Trophoblast cell (in vitro differentiated cells and primary cell): ENCODE results near the gene SH2D1A.
"Not testable (repeated sequence)": the region's sequence is repeated elsewhere in the genome, so short reads cannot be mapped to it uniquely, and the experiment has no call there.

Source experiments
- DNase-seq, 2 donors: peaks; one replicate each; pipeline ENCODE4 v3.0.0-alpha.2; 2016
- H2AFZ ChIP-seq: 2 replicates; pipeline ENCODE4 v1.6.1; 2013; ENCODE audit warnings: low read length, moderate library complexity, mild to moderate bottlenecking; ENCODE audit not compliant: insufficient read depth, poor library complexity
- H2AK5ac ChIP-seq: 2 replicates; pipeline ENCODE4 v1.6.1; 2013; ENCODE audit warnings: mild to moderate bottlenecking, low read length
- H2BK120ac ChIP-seq: 2 replicates; pipeline ENCODE4 v1.6.1; 2013; ENCODE audit warnings: low read length, mild to moderate bottlenecking, moderate library complexity; ENCODE audit not compliant: insufficient read depth, poor library complexity
- H2BK12ac ChIP-seq: 2 replicates; pipeline ENCODE4 v1.6.1; 2013; ENCODE audit warnings: mild to moderate bottlenecking, low read length, moderate library complexity
- H2BK5ac ChIP-seq: 2 replicates; pipeline ENCODE4 v1.6.1; 2013; ENCODE audit warnings: low read length, low read depth, moderate library complexity, mild to moderate bottlenecking; ENCODE audit not compliant: poor library complexity
- H3K14ac ChIP-seq: 2 replicates; pipeline ENCODE4 v1.6.1; 2013; ENCODE audit warnings: mild to moderate bottlenecking, low read length
- H3K18ac ChIP-seq: 2 replicates; pipeline ENCODE4 v1.6.1; 2013; ENCODE audit warnings: mild to moderate bottlenecking, low read length
- H3K23ac ChIP-seq: 2 replicates; pipeline ENCODE4 v1.6.1; 2013; ENCODE audit warnings: low read length
- H3K27ac ChIP-seq: 2 replicates; pipeline ENCODE4 v1.5.1; 2013; ENCODE audit warnings: low read depth, mild to moderate bottlenecking, inconsistent platforms, low read length, moderate library complexity
- H3K27me3 ChIP-seq: 2 replicates; pipeline ENCODE4 v1.6.1; 2013; ENCODE audit warnings: inconsistent platforms, mild to moderate bottlenecking, low read length, moderate library complexity; ENCODE audit not compliant: insufficient read depth
- H3K36me3 ChIP-seq, 2 experiments: 1 replicate in 1 of 2; 2 replicates in 1 of 2; pipeline ENCODE4 v1.6.1; 2013; ENCODE audit warnings: low read length in 2 of 2, mild to moderate bottlenecking in 2 of 2, moderate library complexity in 1 of 2; ENCODE audit not compliant: insufficient read depth in 2 of 2, control insufficient read depth in 1 of 2
- H3K4ac ChIP-seq: 2 replicates; pipeline ENCODE4 v1.6.1; 2013; ENCODE audit warnings: low read depth, mild to moderate bottlenecking, low read length, moderate library complexity
- H3K4me1 ChIP-seq, 2 experiments: 1 replicate in 1 of 2; 2 replicates in 1 of 2; pipeline ENCODE4 v1.6.1; 2013; ENCODE audit warnings: low read length in 2 of 2, mild to moderate bottlenecking in 2 of 2, moderate library complexity in 1 of 2; ENCODE audit not compliant: insufficient read depth in 2 of 2, control insufficient read depth in 1 of 2
- H3K4me2 ChIP-seq: 2 replicates; pipeline ENCODE4 v1.6.1; 2013; ENCODE audit warnings: inconsistent platforms, mild to moderate bottlenecking, low read length, moderate library complexity
- H3K4me3 ChIP-seq: 2 replicates; pipeline ENCODE4 v1.5.1; 2013; ENCODE audit warnings: mild to moderate bottlenecking, low read depth, low read length, inconsistent platforms
- H3K79me1 ChIP-seq: one replicate; pipeline ENCODE4 v1.6.1; 2013; ENCODE audit warnings: low read length
- H3K79me2 ChIP-seq: 2 replicates; pipeline ENCODE4 v1.6.1; 2013; ENCODE audit warnings: low read length, mild to moderate bottlenecking; ENCODE audit not compliant: control insufficient read depth, insufficient read depth, poor library complexity
- H3K9ac ChIP-seq: 2 replicates; pipeline ENCODE4 v1.6.1; 2013; ENCODE audit warnings: mild to moderate bottlenecking, low read length
- H3K9me3 ChIP-seq: 2 replicates; pipeline ENCODE4 v1.6.1; 2013; ENCODE audit warnings: low read depth, mild to moderate bottlenecking, control low read depth, inconsistent platforms, low read length; ENCODE audit not compliant: insufficient read depth
- H4K12ac ChIP-seq: 2 replicates; pipeline ENCODE4 v1.6.1; 2013; ENCODE audit warnings: low read depth, mild to moderate bottlenecking, low read length, moderate library complexity
- H4K8ac ChIP-seq: 2 replicates; pipeline ENCODE4 v1.6.1; 2013; ENCODE audit warnings: low read depth, mild to moderate bottlenecking, low read length, moderate library complexity
- H4K91ac ChIP-seq: one replicate; pipeline ENCODE4 v1.6.1; 2013; ENCODE audit warnings: low read depth, mild to moderate bottlenecking, low read length, moderate library complexity
- WGBS: extraction: QIAGEN DNeasy Blood & Tissue Kit; methylation state at CpG from one replicate; pipeline ENCODE4 v1.1.7; 2013; ENCODE audit warnings: missing lambda C conversion rate; ENCODE audit not compliant: insufficient read length, insufficient coverage; ENCODE audit errors: extremely low coverage; 5-methylcytosine and 5-hydroxymethylcytosine counted together

SH2D1A gene

DNA sequence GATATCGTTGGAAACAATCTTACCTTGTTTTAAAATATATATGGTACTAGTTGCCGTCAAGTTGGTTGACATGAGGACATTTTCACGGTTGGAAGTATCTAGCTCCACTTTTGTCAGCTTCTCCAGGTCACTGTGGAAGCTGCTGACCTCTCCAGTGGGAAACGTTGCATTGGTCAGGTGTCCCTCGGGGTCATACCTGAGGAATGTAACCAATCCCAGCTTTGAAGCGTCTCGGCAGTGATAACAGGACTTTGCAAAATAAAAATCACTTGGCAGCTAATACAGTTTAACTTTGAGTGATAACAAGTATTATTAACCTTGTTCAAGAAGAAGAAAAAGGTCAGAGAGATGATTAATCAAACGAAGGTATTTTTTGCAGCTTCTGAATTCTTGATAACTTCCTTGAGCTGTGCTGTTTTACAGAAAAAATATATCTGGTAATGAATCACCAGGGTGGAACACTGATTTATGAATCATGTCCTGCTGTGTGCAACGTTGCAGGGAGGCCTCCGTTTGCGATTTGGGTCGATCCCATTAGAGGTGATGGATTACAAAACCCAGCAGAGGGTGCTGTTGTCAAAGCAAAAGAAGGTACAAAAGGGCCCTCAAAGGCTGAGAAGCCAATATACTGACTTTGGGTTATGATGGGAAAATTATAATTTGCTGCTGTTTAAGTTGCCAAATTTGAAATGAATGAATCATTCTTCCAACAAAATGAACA is 60.1 kb downstream of the SH2D1A start:
- Histone ChIP-seq H3K27me3 (no peaks in the 10 kb centered on the region), H2BK120ac (no peak overlapping the region), H3K79me2 (no peaks in the 10 kb centered on the region), H2AK5ac (no peak overlapping the region), H3K27ac (no peak overlapping the region), H3K4me2 (no peak overlapping the region), H4K12ac (no peak overlapping the region), H3K4me1 (no peaks in the 10 kb centered on the region), H3K79me1 (no peaks in the 10 kb centered on the region), H3K23ac (no peak overlapping the region), H3K36me3 (no peaks in the 10 kb centered on the region), H3K18ac (no peak overlapping the region), H4K8ac (no peak overlapping the region), H3K4ac (no peak overlapping the region), H3K9me3 (no peaks in the 10 kb centered on the region), H3K9ac (no peak overlapping the region), H3K4me3 (no peak overlapping the region), H2BK12ac (no peak overlapping the region), H3K14ac (no peak overlapping the region), H2AFZ (no peak overlapping the region), H4K91ac (no peak overlapping the region), H2BK5ac (no peak overlapping the region)
- peak in 1 of 2 donors; percentile 37 for DNase-seq
- WGBS, result no CpG with 5 or more reads among the region's 12 CpGs

DNA sequence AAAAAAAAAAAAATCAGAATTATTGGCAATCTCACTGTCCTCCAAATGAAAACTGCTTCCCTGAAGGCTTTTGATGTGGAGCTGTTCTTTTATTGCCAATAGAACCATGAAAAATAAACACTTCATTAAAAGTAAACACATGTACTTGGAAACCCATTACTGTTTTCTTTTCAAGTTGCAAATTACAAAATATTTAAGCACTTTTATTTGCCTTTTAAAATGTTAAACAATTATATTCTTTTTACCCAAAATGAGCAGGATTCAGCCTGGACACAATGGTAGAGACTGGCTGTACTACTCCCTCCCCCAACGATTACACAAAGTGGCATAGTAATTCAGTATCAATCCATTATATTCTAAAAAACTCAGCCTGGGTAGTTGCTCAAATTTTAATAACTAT is 60.9 kb downstream of the SH2D1A start:
- no peak for DNase-seq

DNA sequence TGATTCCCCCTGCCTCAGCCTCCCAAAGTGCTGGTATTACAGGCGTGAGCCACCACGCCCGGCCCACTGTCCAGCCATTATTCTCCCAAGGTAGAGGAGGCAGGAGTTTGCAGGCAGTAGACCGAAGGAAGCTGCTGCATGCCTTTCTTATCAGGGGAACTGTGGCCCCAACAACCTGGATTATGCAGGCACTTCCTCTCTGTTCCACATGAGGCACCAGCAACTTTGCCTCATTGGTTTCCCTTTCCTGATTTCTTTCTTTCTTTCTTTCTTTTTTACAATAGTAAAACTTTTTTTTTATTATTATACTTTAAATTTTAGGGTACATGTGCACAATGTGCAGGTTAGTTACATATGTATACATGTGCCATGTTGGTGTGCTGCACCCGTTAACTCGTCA is 62.0 kb downstream of the SH2D1A start:
- no CpG with 5 or more reads among the region's 6 CpGs for WGBS
- H4K12ac ChIP-seq, H3K23ac ChIP-seq: not testable (repeated sequence)

More for the DNA sequence above, 60.9 kb downstream of the SH2D1A start:
- H3K4me3 ChIP-seq, result no peak overlapping the region
- no peak overlapping the region for H3K14ac ChIP-seq
- no peak overlapping the region for H3K4ac ChIP-seq
- no peak overlapping the region for H3K18ac ChIP-seq
- H4K91ac ChIP-seq, result no peak overlapping the region
- H3K79me2 ChIP-seq, result no peaks in the 10 kb centered on the region
- H4K12ac ChIP-seq, result no peak overlapping the region
- no peak overlapping the region for H2BK12ac ChIP-seq
- H4K8ac ChIP-seq, result no peak overlapping the region
- no peak overlapping the region for H2AFZ ChIP-seq
- no peak overlapping the region for H3K9ac ChIP-seq
- WGBS, result no CpG with 5 or more reads among the region's 1 CpG
- H3K23ac ChIP-seq, result no peak overlapping the region
- no peak overlapping the region for H2BK5ac ChIP-seq
- no peak overlapping the region for H3K27ac ChIP-seq
- H3K27me3 ChIP-seq, result no peaks in the 10 kb centered on the region
- no peak overlapping the region for H2BK120ac ChIP-seq
- H3K36me3 ChIP-seq, result no peaks in the 10 kb centered on the region
- no peaks in the 10 kb centered on the region for H3K79me1 ChIP-seq
- no peaks in the 10 kb centered on the region for H3K4me1 ChIP-seq
- H3K9me3 ChIP-seq, result no peaks in the 10 kb centered on the region
- H3K4me2 ChIP-seq, result no peak overlapping the region
- no peak overlapping the region for H2AK5ac ChIP-seq

DNA sequence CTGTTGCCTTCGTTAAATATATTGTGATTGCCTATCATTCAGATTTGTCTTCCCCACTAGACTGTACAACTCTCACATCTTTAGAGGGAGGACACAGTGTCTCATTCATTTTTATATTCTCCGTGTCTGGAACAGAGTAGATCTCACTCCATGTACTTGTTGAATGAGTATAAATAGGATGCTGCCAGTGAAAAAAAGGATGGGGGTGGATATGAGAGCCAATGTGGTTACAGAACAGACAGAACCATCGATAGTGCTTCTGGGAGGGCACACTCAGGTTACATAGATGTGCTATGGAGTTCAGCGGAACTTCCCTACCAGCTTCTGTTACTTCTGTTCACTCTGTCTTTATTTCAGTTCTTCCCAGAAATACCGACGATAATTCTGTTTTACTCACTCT is 66.9 kb downstream of the SH2D1A start:
- Histone ChIP-seq H3K79me2 (no peaks in the 10 kb centered on the region), H3K36me3 (no peaks in the 10 kb centered on the region), H3K27ac (no peak overlapping the region), H4K91ac (no peak overlapping the region), H3K79me1 (no peaks in the 10 kb centered on the region), H4K12ac (no peak overlapping the region), H3K4me1 (no peaks in the 10 kb centered on the region), H3K14ac (no peak overlapping the region), H2AFZ (no peak overlapping the region), H3K9me3 (no peaks in the 10 kb centered on the region), H3K9ac (no peak overlapping the region), H4K8ac (no peak overlapping the region), H3K27me3 (no peaks in the 10 kb centered on the region), H3K4ac (no peak overlapping the region), H3K23ac (no peak overlapping the region), H2BK12ac (no peak overlapping the region), H2BK5ac (no peak overlapping the region), H3K4me2 (no peak overlapping the region), H3K4me3 (no peak overlapping the region), H2AK5ac (no peak overlapping the region), H3K18ac (no peak overlapping the region), H2BK120ac (no peak overlapping the region)
- WGBS, result no CpG with 5 or more reads among the region's 6 CpGs
- DNase-seq, result no peak

More for the DNA sequence above, 62.0 kb downstream of the SH2D1A start:
- not testable (repeated sequence) for H2BK12ac ChIP-seq, H3K4ac ChIP-seq, H3K4me1 ChIP-seq, H3K27ac ChIP-seq, H3K36me3 ChIP-seq, H3K4me3 ChIP-seq, H3K14ac ChIP-seq, H2AK5ac ChIP-seq, DNase-seq, H3K79me2 ChIP-seq, H3K4me2 ChIP-seq, H3K9ac ChIP-seq, H4K8ac ChIP-seq, H2BK120ac ChIP-seq, H4K91ac ChIP-seq, H3K9me3 ChIP-seq, H3K79me1 ChIP-seq, H3K27me3 ChIP-seq, H3K18ac ChIP-seq, H2AFZ ChIP-seq, H2BK5ac ChIP-seq
